Activated naive CD4-positive, alpha-beta T cell treated with Interleukin-2 at 50 U/mL for 16 hours (primary cell): ENCODE results near the gene RNF135.
A peak's percentile ranks its signal among the peaks of the same experiment; 100 is the strongest.
"Not testable (repeated sequence)": the region's sequence is repeated elsewhere in the genome, so short reads cannot be mapped to it uniquely, and the experiment has no call there.

ENCODE experiments used
- DNase-seq: peaks from one replicate; pipeline ENCODE4 v3.0.0-alpha.2; 2020

Gene RNF135

GRCh38 chr17:30970831-30971567 is at the start of gene RNF135:
TSS of gene RNF135 (plus strand) at chr17:30971039. CDS start at chr17:30971074, 35 bp downstream.
- DNase-seq, result peak; percentile 64

GRCh38 chr17:30921544-30922196 is 49.2 kb upstream of the RNF135 start, which contains the start of gene ADAP2:
TSS of gene ADAP2 (plus strand) at chr17:30921945. CDS start at chr17:30922015, 70 bp downstream.
- DNase-seq, result no peak

- DNase-seq, result no peak
Observed at GRCh38 chr17:30922235-30923030, 48.4 kb upstream of the RNF135 start.

GRCh38 chr17:30924341-30924740 is 46.5 kb upstream of the RNF135 start:
- no peak for DNase-seq

GRCh38 chr17:30926516-30926915 is 44.3 kb upstream of the RNF135 start:
- no peak for DNase-seq

- no peak for DNase-seq
Observed at GRCh38 chr17:30927756-30928155, 43.1 kb upstream of the RNF135 start.

- DNase-seq, result no peak
Observed at GRCh38 chr17:30928584-30928983, 42.3 kb upstream of the RNF135 start.

GRCh38 chr17:30929081-30929633 is 41.7 kb upstream of the RNF135 start:
- no peak for DNase-seq

- not testable (repeated sequence) for DNase-seq
Observed at GRCh38 chr17:30929861-30930260, 41.0 kb upstream of the RNF135 start.

GRCh38 chr17:30930495-30930894 is 40.3 kb upstream of the RNF135 start:
- no peak for DNase-seq

GRCh38 chr17:30931582-30931981 is 39.3 kb upstream of the RNF135 start:
- not testable (repeated sequence) for DNase-seq

- DNase-seq, result no peak
Observed at GRCh38 chr17:30933966-30934365, 36.9 kb upstream of the RNF135 start.

GRCh38 chr17:30939051-30939689 is 31.7 kb upstream of the RNF135 start:
- DNase-seq, result no peak

- no peak for DNase-seq
Observed at GRCh38 chr17:30942308-30943079, 28.3 kb upstream of the RNF135 start.

GRCh38 chr17:30947796-30948195 is 23.0 kb upstream of the RNF135 start:
- DNase-seq, result no peak

- DNase-seq, result no peak
Observed at GRCh38 chr17:30950189-30950588, 20.6 kb upstream of the RNF135 start.

GRCh38 chr17:30950669-30951399 is 20.0 kb upstream of the RNF135 start:
- no peak for DNase-seq

- no peak for DNase-seq
Observed at GRCh38 chr17:30952638-30953393, 18.0 kb upstream of the RNF135 start.

- DNase-seq, result no peak
Observed at GRCh38 chr17:30954046-30954830, 16.6 kb upstream of the RNF135 start.
